ENCODE results near the gene ITPRIP.

- TF ChIP-seq CTCF (IDR thresholded peaks at IDR 0.05) (no peak), RCOR1 (IDR thresholded peaks at IDR 0.05; ENCODE audit: low read length) (no peak), RFX5 (IDR thresholded peaks at IDR 0.05; ENCODE audit: low read length) (no peak), CHD2 (IDR thresholded peaks at IDR 0.05; ENCODE audit: low read length, partially characterized antibody) (no peak), MAX (IDR thresholded peaks at IDR 0.05; ENCODE audit: low read depth) (no peak), POLR2AphosphoS5 (IDR thresholded peaks at IDR 0.05; ENCODE audit: low read depth, low read length) (no peak), SIN3A (IDR thresholded peaks at IDR 0.05; ENCODE audit: borderline replicate concordance, low read depth, low read length) (no peak), REST (IDR thresholded peaks at IDR 0.05; ENCODE audit: low read depth, low read length) (no peak), EP300 (IDR thresholded peaks at IDR 0.05; ENCODE audit: borderline replicate concordance in 1 of 2, low read depth in 1 of 2, low read length in 1 of 2) (no peak), TAF1 (IDR thresholded peaks at IDR 0.05; ENCODE audit: borderline replicate concordance, low read depth, low read length) (no peak), USF1 (IDR thresholded peaks at IDR 0.05; ENCODE audit: borderline replicate concordance, low read depth) (no peak)
These were observed 65.0 kb downstream of the ITPRIP start for GRCh38 chr10:104273286-104273685.

All from SK-N-SH (cell line).